ENCODE results near the gene HSD17B1.

DNA sequence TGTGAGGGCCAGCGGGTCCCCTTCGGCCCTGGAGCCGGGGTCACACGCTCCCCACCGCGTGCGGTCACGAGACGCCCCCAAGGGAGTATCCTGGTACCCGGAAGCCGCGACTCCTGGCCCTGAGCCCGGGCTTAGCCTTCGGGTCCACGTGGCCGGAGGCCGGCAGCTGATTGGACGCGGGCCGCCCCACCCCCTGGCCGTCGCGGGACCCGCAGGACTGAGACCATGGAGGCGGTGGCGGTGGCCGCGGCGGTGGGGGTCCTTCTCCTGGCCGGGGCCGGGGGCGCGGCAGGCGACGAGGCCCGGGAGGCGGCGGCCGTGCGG lies 16.7 kb upstream of the HSD17B1 start, which contains the start of gene NAGLU:
- no peak for TF ChIP-seq CTCF (conservative IDR thresholded peaks at IDR 0.05 in 1 of 2, IDR thresholded peaks at IDR 0.05 in 1 of 2; ENCODE audit: low read depth in 1 of 2, low read length in 2 of 2)
- TF ChIP-seq EZH2 (IDR thresholded peaks at IDR 0.05; ENCODE audit: low read length, missing control alignments), result no peak

All from fibroblast of lung (primary cell).